ENCODE results near the gene RBPMS2.
A peak's percentile ranks its signal among the peaks of the same experiment; 100 is the strongest.

DNA sequence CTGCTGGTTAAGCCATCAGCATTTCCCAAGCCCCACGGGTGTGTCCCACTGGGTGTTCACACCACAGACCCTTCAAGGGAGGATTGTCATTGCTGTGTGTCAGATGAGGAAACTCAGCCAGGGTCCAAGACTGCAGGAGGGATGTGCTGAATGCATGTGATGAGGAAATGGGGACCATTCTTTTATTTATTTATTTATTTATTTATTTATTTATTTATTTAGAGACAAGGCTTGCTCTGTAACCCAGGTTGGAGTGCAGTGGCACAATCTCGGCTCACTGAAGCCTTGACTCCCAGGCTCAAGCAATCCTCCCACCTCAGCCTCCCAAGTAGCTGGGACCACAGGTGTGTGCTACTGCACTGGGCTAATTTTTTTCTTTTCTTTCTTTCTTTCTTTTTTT is 29.2 kb upstream of the RBPMS2 start:
- peak; percentile 78 for TF ChIP-seq ZNF140 (tag by site-specific recombination; IDR thresholded peaks at IDR 0.05)
- TF ChIP-seq ZNF138 (tag by site-specific recombination; IDR thresholded peaks at IDR 0.05; ENCODE audit: borderline replicate concordance), result 0 out of 2 replicates have a peak, but pooled peaks have one; percentile 59
- TF ChIP-seq, protein P1, sequence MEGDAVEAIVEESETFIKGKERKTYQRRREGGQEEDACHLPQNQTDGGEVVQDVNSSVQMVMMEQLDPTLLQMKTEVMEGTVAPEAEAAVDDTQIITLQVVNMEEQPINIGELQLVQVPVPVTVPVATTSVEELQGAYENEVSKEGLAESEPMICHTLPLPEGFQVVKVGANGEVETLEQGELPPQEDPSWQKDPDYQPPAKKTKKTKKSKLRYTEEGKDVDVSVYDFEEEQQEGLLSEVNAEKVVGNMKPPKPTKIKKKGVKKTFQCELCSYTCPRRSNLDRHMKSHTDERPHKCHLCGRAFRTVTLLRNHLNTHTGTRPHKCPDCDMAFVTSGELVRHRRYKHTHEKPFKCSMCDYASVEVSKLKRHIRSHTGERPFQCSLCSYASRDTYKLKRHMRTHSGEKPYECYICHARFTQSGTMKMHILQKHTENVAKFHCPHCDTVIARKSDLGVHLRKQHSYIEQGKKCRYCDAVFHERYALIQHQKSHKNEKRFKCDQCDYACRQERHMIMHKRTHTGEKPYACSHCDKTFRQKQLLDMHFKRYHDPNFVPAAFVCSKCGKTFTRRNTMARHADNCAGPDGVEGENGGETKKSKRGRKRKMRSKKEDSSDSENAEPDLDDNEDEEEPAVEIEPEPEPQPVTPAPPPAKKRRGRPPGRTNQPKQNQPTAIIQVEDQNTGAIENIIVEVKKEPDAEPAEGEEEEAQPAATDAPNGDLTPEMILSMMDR (tag by site-specific recombination; IDR thresholded peaks at IDR 0.05), result no peak
- no peak for TF ChIP-seq KLF10 (tag by site-specific recombination; IDR thresholded peaks at IDR 0.05)
- no peak for TF ChIP-seq ZNF707 (tag by site-specific recombination; IDR thresholded peaks at IDR 0.05)
- TF ChIP-seq ZNF366 (tag by site-specific recombination; conservative IDR thresholded peaks at IDR 0.05), result no peak
- no peak for TF ChIP-seq ZNF776 (tag by site-specific recombination; IDR thresholded peaks at IDR 0.05; ENCODE audit: borderline replicate concordance)
- TF ChIP-seq YY1 (tag by site-specific recombination; IDR thresholded peaks at IDR 0.05), result no peak
- TF ChIP-seq ZNF354C (tag by site-specific recombination; IDR thresholded peaks at IDR 0.05; ENCODE audit: borderline replicate concordance, low read depth), result 0 out of 2 replicates have a peak, but pooled peaks have one; percentile 61
- peak; percentile 63 for TF ChIP-seq ZBTB8A (tag by site-specific recombination; IDR thresholded peaks at IDR 0.05)
- TF ChIP-seq, protein P2, sequence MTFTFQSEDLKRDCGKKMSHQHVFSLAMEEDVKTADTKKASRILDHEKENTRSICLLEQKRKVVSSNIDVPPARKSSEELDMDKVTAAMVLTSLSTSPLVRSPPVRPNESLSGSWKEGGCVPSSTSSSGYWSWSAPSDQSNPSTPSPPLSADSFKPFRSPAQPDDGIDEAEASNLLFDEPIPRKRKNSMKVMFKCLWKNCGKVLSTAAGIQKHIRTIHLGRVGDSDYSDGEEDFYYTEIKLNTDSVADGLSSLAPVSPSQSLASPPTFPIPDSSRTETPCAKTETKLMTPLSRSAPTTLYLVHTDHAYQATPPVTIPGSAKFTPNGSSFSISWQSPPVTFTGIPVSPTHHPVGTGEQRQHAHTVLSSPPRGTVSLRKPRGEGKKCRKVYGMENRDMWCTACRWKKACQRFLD (tag by site-specific recombination; IDR thresholded peaks at IDR 0.05), result no peak
- no peak for TF ChIP-seq ZNF175 (tag by site-specific recombination; IDR thresholded peaks at IDR 0.05)
